Endodermal cell (in vitro differentiated cells): ENCODE data around the gene ARHGDIG. TPM values are rescaled to one million over a fixed set of nuclear protein-coding genes. Genes with fewer than 3 reads are reported as not detected.

Experiments used
- DNase-seq: peaks from one replicate; pipeline ENCODE4 v3.0.0-alpha.2; 2017
- H3K27ac ChIP-seq: 2 replicates; pipeline ENCODE4 v1.5.1; 2013; ENCODE audit warnings: mild to moderate bottlenecking, low read depth, low read length, moderate library complexity
- H3K27me3 ChIP-seq: 2 replicates; pipeline ENCODE4 v1.6.1; 2013; ENCODE audit warnings: mild to moderate bottlenecking, low read length, moderate library complexity; ENCODE audit not compliant: insufficient read depth, control insufficient read depth, poor library complexity, severe bottlenecking
- H3K36me3 ChIP-seq: 2 replicates; pipeline ENCODE4 v1.7.0; 2013; ENCODE audit warnings: mild to moderate bottlenecking, low read length, moderate library complexity; ENCODE audit not compliant: control insufficient read depth, insufficient read depth
- H3K4me1 ChIP-seq: one replicate; pipeline ENCODE4 v1.7.0; 2013; ENCODE audit warnings: low read length; ENCODE audit not compliant: control insufficient read depth, insufficient read depth
- H3K4me3 ChIP-seq: 2 replicates; pipeline ENCODE4 v1.5.1; 2013; ENCODE audit warnings: mild to moderate bottlenecking, low read length, moderate library complexity
- H3K9ac ChIP-seq: 2 replicates; pipeline ENCODE4 v1.6.1; 2013; ENCODE audit warnings: mild to moderate bottlenecking, low read length, moderate library complexity; ENCODE audit not compliant: poor library complexity, severe bottlenecking; ENCODE audit errors: extremely low read depth
- H3K9me3 ChIP-seq: 2 replicates; pipeline ENCODE4 v1.6.1; 2013; ENCODE audit warnings: mild to moderate bottlenecking, low read length, moderate library complexity; ENCODE audit not compliant: control insufficient read depth
- H3K27ac Mint-ChIP-seq: 2 replicates; pipeline ENCODE4 v1.8.0; 2020; ENCODE audit warnings: mixed read lengths
- H3K27me3 Mint-ChIP-seq: 2 replicates; pipeline ENCODE4 v1.8.0; 2021; ENCODE audit warnings: mild to moderate bottlenecking, mixed read lengths; ENCODE audit not compliant: insufficient read depth
- H3K36me3 Mint-ChIP-seq: 2 replicates; pipeline ENCODE4 v1.8.0; 2020; ENCODE audit warnings: low read depth, mixed read lengths
- H3K4me1 Mint-ChIP-seq: 2 replicates; pipeline ENCODE4 v1.8.0; 2020; ENCODE audit warnings: mixed read lengths
- H3K4me3 Mint-ChIP-seq: 2 replicates; pipeline ENCODE4 v1.8.0; 2020; ENCODE audit warnings: mild to moderate bottlenecking, moderate library complexity, mixed read lengths
- H3K9me3 Mint-ChIP-seq: 2 replicates; pipeline ENCODE4 v1.8.0; 2020; ENCODE audit warnings: mild to moderate bottlenecking, mixed read lengths
- WGBS, 2 experiments: methylation state at CpG; one replicate each; pipeline versions ENCODE4 v1.1.5 to v1.1.7; 2013; ENCODE audit warnings: missing lambda C conversion rate in 2 of 2, mixed read lengths in 1 of 2; ENCODE audit not compliant: insufficient coverage in 1 of 2, insufficient read length in 1 of 2; 5-methylcytosine and 5-hydroxymethylcytosine counted together
- total RNA-seq, 2 donors: library from RNA; stranded (reverse); fragmentation: NEBNext Ultra II Directional in 1 of 2; extraction: Animal tissue kit (Norgen Biotek cat#: 25700) in 1 of 2; gene quantifications; 2 replicates in 1 of 2; 3 replicates in 1 of 2; pipeline ENCODE4 v1.2.1, GENCODE V29; 2021
- TF ChIP-seq, protein P1 (sequence below): fragments of 200-600 bp; sonication (generic); conservative IDR thresholded peaks from 2 replicates; pipeline ENCODE4 v1.5.0; 2021; ENCODE audit warnings: antibody characterized with exemption, mild to moderate bottlenecking

ARHGDIG gene
- total RNA-seq, 2 donors from 2014 or later, result 6.8 to 19.2 TPM

DNA sequence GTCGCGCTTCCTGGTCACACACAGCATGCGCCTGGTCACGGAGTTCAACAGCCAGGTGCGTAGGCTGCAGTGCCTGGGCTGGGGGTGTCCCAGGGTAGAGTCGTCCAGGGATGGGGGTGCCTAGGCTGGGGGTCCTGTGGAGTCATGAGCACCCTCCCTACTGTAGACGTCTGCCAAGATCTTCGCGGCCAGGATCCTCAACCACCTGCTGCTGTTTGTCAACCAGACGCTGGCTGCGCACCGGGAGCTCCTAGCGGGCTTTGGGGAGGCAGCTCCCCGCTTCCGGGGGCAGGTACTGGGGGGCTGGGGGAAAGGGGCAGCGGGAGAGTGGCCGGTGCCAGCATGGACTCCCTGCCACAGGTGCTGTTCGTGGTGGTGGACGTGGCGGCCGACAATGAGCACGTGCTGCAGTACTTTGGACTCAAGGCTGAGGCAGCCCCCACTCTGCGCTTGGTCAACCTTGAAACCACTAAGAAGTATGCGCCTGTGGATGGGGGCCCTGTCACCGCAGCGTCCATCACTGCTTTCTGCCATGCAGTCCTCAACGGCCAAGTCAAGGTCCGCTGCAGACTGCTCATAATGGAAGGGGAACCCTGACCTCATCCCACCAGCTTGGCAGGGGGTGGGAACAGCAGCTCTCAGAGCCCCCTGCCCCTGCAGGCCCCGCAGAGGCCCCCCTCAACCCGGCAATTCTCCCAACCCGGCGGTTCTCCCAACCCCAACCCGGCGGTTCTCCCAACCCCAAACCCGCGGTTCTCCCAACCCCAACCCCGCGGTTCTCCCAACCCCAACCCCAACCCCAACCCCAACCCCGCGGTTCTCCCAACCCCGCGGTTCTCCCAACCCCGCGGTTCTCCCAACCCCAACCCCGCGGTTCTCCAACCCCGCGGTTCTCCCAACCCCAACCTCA, 5.0 kb downstream of the ARHGDIG start:
- DNase-seq, result peak; percentile 39
- H3K9ac ChIP-seq, result no peak overlapping the region
- no peaks in the 10 kb centered on the region for H3K9me3 ChIP-seq
- TF ChIP-seq, protein P1, sequence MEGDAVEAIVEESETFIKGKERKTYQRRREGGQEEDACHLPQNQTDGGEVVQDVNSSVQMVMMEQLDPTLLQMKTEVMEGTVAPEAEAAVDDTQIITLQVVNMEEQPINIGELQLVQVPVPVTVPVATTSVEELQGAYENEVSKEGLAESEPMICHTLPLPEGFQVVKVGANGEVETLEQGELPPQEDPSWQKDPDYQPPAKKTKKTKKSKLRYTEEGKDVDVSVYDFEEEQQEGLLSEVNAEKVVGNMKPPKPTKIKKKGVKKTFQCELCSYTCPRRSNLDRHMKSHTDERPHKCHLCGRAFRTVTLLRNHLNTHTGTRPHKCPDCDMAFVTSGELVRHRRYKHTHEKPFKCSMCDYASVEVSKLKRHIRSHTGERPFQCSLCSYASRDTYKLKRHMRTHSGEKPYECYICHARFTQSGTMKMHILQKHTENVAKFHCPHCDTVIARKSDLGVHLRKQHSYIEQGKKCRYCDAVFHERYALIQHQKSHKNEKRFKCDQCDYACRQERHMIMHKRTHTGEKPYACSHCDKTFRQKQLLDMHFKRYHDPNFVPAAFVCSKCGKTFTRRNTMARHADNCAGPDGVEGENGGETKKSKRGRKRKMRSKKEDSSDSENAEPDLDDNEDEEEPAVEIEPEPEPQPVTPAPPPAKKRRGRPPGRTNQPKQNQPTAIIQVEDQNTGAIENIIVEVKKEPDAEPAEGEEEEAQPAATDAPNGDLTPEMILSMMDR, result no peak
- H3K27ac Mint-ChIP-seq, result no peak overlapping the region
- no peak overlapping the region for H3K4me3 ChIP-seq
- no peaks in the 10 kb centered on the region for H3K4me1 Mint-ChIP-seq
- no peak overlapping the region for H3K27ac ChIP-seq
- H3K27me3 ChIP-seq, result no peaks in the 10 kb centered on the region
- H3K4me1 ChIP-seq, result peaks cover 3% of the 10 kb centered on the region
- H3K9me3 Mint-ChIP-seq, result peaks cover 8% of the 10 kb centered on the region
- peaks cover 27% of the 10 kb centered on the region for H3K36me3 Mint-ChIP-seq
- no peak overlapping the region for H3K4me3 Mint-ChIP-seq
- WGBS, 2 experiments, result 96 to 98% methylated on average over 15 to 32 of the region's 48 CpGs
- H3K36me3 ChIP-seq, result peaks cover 20% of the 10 kb centered on the region
- H3K27me3 Mint-ChIP-seq, result no peaks in the 10 kb centered on the region

DNA sequence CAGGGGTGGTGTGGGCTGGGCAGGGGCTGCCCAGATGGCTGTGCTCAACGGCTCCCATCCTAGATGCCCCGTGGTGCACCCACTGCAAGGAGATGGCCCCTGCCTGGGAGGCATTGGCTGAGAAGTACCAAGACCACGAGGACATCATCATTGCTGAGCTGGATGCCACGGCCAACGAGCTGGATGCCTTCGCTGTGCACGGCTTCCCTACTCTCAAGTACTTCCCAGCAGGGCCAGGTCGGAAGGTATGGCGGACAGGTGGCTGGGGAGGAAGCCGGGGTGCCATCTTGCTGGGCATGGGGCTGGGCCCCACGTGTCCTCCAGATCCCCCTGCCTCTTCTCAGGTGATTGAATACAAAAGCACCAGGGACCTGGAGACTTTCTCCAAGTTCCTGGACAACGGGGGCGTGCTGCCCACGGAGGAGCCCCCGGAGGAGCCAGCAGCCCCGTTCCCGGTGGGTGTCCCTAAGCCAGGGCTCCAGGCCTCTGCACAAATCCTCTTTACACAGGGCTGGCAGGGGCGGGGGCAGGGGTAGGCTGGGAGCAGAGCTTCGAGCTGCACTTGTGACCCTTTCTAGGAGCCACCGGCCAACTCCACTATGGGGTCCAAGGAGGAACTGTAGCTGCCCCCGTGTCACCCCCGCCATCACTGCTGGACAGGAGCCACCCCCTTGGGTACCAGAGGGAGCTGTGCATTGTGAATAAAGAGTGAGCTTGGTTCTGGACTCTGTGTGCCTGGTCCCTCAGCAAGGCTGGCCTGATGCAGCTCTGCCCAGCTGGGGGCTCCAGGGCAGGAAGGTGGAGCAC, 6.3 kb downstream of the ARHGDIG start:
- Histone ChIP-seq H3K27ac (no peak overlapping the region), H3K36me3 (peaks cover 20% of the 10 kb centered on the region), H3K27me3 (no peaks in the 10 kb centered on the region), H3K9ac (no peak overlapping the region), H3K9me3 (no peaks in the 10 kb centered on the region), H3K4me1 (peaks cover 3% of the 10 kb centered on the region), H3K4me3 (no peak overlapping the region)
- Mint-ChIP-seq H3K4me3 (no peak overlapping the region), H3K4me1 (no peaks in the 10 kb centered on the region), H3K27ac (no peak overlapping the region), H3K36me3 (peaks cover 34% of the 10 kb centered on the region), H3K9me3 (peaks cover 8% of the 10 kb centered on the region), H3K27me3 (no peaks in the 10 kb centered on the region)
- no peak for DNase-seq
- WGBS, 2 experiments, result 95% methylated on average over 17 to 22 of the region's 22 CpGs
- TF ChIP-seq, protein P1, result no peak

DNA sequence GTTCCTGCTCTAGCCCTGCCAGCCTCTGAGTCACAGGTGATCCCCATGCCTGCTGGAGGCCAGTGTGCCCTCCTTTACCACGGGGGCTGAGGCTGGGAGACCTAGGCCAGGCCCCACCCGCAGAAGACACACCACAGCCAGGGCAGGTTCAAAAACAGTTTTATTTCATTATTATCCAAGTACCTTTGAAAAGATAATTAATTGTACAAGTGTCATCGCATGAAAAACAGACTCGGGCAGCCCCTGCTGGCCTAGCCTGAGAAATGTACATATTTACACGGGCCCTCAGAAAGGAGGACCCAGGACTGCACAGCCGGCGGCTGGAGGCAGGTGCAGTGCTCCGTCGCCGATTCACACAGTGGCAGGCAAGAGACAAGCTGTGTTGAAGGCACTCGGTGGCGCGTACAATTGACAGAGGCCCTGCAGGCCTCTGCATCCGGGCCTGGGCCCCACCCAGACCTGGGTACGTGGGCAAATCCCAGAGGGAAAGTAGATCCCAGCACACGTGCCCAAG, 7.0 kb downstream of the ARHGDIG start:
- no peak overlapping the region for H3K27ac Mint-ChIP-seq
- Histone ChIP-seq H3K4me3 (no peak overlapping the region), H3K27ac (no peak overlapping the region), H3K4me1 (no peaks in the 10 kb centered on the region), H3K27me3 (no peaks in the 10 kb centered on the region), H3K9ac (no peak overlapping the region), H3K36me3 (peaks cover 23% of the 10 kb centered on the region), H3K9me3 (no peaks in the 10 kb centered on the region)
- TF ChIP-seq, protein P1, result no peak
- DNase-seq, result no peak
- H3K9me3 Mint-ChIP-seq, result peaks cover 8% of the 10 kb centered on the region
- no peak overlapping the region for H3K4me3 Mint-ChIP-seq
- no peaks in the 10 kb centered on the region for H3K27me3 Mint-ChIP-seq
- 92 to 98% methylated on average over 7 to 16 of the region's 16 CpGs for WGBS, 2 experiments
- peaks cover 35% of the 10 kb centered on the region for H3K36me3 Mint-ChIP-seq
- H3K4me1 Mint-ChIP-seq, result no peaks in the 10 kb centered on the region
